Measurements from ENCODE around the gene TMEM26. TPM values are rescaled to one million over a fixed set of nuclear protein-coding genes. Genes with fewer than 3 reads are reported as not detected.

Gene TMEM26
- total and polyA plus RNA-seq, 2 of the 13 experiments (the other 11 are each of a cell fraction or from before 2014, with no cell fraction given): not detected

DNA sequence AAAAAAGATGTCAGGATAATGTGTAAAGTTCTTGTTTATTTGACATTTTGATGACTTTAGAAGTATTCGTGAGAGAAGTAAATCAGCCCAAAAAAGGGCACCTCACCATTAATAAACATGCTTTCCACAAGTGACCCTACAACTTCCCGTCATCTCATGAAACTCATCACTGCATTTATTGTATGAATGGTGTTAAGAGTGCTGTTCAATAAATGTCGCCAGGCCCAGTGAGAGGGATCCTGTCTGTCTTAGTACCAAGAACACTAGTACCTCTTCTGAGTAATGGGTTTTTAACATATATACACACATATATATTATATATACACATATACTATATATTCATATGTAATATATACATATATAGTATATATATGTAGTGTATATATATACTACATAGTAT is 61.9 kb downstream of the TMEM26 start:
- DNase-seq (ENCODE audit: low spot score): no peak
- ATAC-seq: no peak
- Histone ChIP-seq H3K4me3 (replicated peaks in 1 of 3; ENCODE audit: insufficient read depth in 1 of 3, low read depth in 2 of 3, low read length in 3 of 3) (no peak overlapping the region), H3K27me3 (ENCODE audit: control insufficient read depth in 1 of 2, insufficient read depth in 2 of 2, low read length in 2 of 2) (no peaks in the 10 kb centered on the region; a peak in 1 of 5 replicates), H3K9me3 (ENCODE audit: low read length) (no peaks in the 10 kb centered on the region), H2AFZ (ENCODE audit: low read length) (no peak overlapping the region), H3K4me1 (ENCODE audit: insufficient read depth, low read length) (no peaks in the 10 kb centered on the region), H3K9ac (ENCODE audit: insufficient read depth, low read depth, low read length) (no peak overlapping the region), H3K79me2 (ENCODE audit: insufficient read depth, low read length) (no peaks in the 10 kb centered on the region), H3K36me3 (replicated peaks in 1 of 2; ENCODE audit: control insufficient read depth in 1 of 2, insufficient read depth in 2 of 2, low read length in 2 of 2) (no peaks in the 10 kb centered on the region), H4K20me1 (ENCODE audit: insufficient read depth, low read length) (no peaks in the 10 kb centered on the region), H3K4me2 (ENCODE audit: low read depth, low read length) (no peak overlapping the region), H3K27ac (ENCODE audit: extremely low read length, insufficient read depth, low read length) (no peak overlapping the region)
- no TSS peak for BruUV-seq (replicated peaks)
- ChIA-PET POLR2A (no interaction called here), CTCF (ENCODE audit: low intra/inter-chr PET ratio, low total read pairs) (no interaction called here)
- FAIRE-seq: no peak
- intact Hi-C loops (cut with micrococcal nuclease; ENCODE audit: unreplicated experiment): no loop called here
- in situ Hi-C loops (cut with HindIII; ENCODE audit: extremely low pct_ligation_motif_present, low pct_unique_long_range_greater_than_20kb): no loop called here
- 38% methylated on average over 3 of the region's 3 CpGs for WGBS (ENCODE audit: low lambda C conversion rate)
- TF ChIP-seq KLF16 (CRISPR knock-in tag; IDR thresholded peaks at IDR 0.05): no peak
- TF ChIP-seq ZNF224 (CRISPR knock-in tag; IDR thresholded peaks at IDR 0.05): no peak
- no peak for TF ChIP-seq RAD51 (IDR thresholded peaks at IDR 0.05; ENCODE audit: borderline replicate concordance)
- TF ChIP-seq ZNF589 (CRISPR knock-in tag; conservative IDR thresholded peaks at IDR 0.05): no peak
- no peak for TF ChIP-seq ZNF274 (CRISPR knock-in tag; IDR thresholded peaks at IDR 0.05)
- no peak for TF ChIP-seq ZNF251 (CRISPR knock-in tag; IDR thresholded peaks at IDR 0.05)
- TF ChIP-seq CCAR2 (optimal IDR thresholded peaks at IDR 0.05; ENCODE audit: low read depth, low read length): no peak
- no peak for TF ChIP-seq NFIB (CRISPR knock-in tag; IDR thresholded peaks at IDR 0.05; ENCODE audit: borderline replicate concordance)

DNA sequence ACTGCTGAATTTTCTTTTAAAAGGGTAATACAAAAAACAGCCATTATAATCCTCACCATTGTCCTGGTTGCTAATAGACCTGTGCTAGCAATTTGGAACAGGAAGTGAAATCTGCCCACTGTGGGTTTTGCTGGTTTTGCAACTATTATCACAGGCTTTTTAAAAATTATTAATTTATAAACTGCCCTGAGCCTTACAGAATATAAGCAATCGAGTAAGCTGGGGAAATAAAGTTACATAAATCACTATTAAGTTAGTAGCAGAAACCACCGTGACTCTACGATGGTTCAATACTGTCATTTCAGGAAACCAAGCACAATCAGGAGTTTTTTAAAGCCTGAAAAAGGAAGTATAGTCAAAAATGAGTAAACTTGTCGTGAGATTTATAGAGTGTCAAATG is 62.3 kb downstream of the TMEM26 start:
- intact Hi-C loops (cut with micrococcal nuclease; ENCODE audit: unreplicated experiment) (no loop called here), in situ Hi-C loops (cut with HindIII; ENCODE audit: extremely low pct_ligation_motif_present, low pct_unique_long_range_greater_than_20kb) (no loop called here)
- no peak overlapping the region for H3K9ac ChIP-seq (ENCODE audit: insufficient read depth, low read depth, low read length)
- no peak overlapping the region for H2AFZ ChIP-seq (ENCODE audit: low read length)
- ChIA-PET POLR2A (no interaction called here), CTCF (ENCODE audit: low intra/inter-chr PET ratio, low total read pairs) (no interaction called here)
- 26% methylated on average over 4 of the region's 4 CpGs for WGBS (ENCODE audit: low lambda C conversion rate)
- no peaks in the 10 kb centered on the region for H3K36me3 ChIP-seq (replicated peaks in 1 of 2; ENCODE audit: control insufficient read depth in 1 of 2, insufficient read depth in 2 of 2, low read length in 2 of 2)
- BruUV-seq (replicated peaks): no TSS peak
- no peak for ATAC-seq
- no peaks in the 10 kb centered on the region for H3K27me3 ChIP-seq (ENCODE audit: control insufficient read depth in 1 of 2, insufficient read depth in 2 of 2, low read length in 2 of 2)
- H3K4me2 ChIP-seq (ENCODE audit: low read depth, low read length): no peak overlapping the region
- H3K79me2 ChIP-seq (ENCODE audit: insufficient read depth, low read length): no peaks in the 10 kb centered on the region
- no peaks in the 10 kb centered on the region for H3K9me3 ChIP-seq (ENCODE audit: low read length)
- no peaks in the 10 kb centered on the region for H3K4me1 ChIP-seq (ENCODE audit: insufficient read depth, low read length)
- no peak overlapping the region for H3K27ac ChIP-seq (ENCODE audit: extremely low read length, insufficient read depth, low read length)
- H3K4me3 ChIP-seq (replicated peaks in 1 of 3; ENCODE audit: insufficient read depth in 1 of 3, low read depth in 2 of 3, low read length in 3 of 3): no peak overlapping the region
- H4K20me1 ChIP-seq (ENCODE audit: insufficient read depth, low read length): no peaks in the 10 kb centered on the region
- DNase-seq (ENCODE audit: low spot score): no peak
- FAIRE-seq: no peak
- TF ChIP-seq ZNF550 (CRISPR knock-in tag; IDR thresholded peaks at IDR 0.05; ENCODE audit: borderline replicate concordance) (no peak), FOSL2 (CRISPR knock-in tag; IDR thresholded peaks at IDR 0.05) (no peak), ZNF510 (CRISPR knock-in tag; IDR thresholded peaks at IDR 0.05; ENCODE audit: low read depth) (no peak)
- TF ChIP-seq, protein P1, sequence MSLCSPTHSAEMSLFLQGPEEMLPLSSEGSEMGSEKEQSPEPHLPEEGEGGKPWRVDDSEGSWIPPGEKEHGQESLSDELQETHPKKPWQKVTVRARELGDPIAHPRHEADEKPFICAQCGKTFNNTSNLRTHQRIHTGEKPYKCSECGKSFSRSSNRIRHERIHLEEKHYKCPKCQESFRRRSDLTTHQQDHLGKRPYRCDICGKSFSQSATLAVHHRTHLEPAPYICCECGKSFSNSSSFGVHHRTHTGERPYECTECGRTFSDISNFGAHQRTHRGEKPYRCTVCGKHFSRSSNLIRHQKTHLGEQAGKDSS (CRISPR knock-in tag; IDR thresholded peaks at IDR 0.05; ENCODE audit: borderline replicate concordance, low read depth): no peak
- TF ChIP-seq, protein P2, sequence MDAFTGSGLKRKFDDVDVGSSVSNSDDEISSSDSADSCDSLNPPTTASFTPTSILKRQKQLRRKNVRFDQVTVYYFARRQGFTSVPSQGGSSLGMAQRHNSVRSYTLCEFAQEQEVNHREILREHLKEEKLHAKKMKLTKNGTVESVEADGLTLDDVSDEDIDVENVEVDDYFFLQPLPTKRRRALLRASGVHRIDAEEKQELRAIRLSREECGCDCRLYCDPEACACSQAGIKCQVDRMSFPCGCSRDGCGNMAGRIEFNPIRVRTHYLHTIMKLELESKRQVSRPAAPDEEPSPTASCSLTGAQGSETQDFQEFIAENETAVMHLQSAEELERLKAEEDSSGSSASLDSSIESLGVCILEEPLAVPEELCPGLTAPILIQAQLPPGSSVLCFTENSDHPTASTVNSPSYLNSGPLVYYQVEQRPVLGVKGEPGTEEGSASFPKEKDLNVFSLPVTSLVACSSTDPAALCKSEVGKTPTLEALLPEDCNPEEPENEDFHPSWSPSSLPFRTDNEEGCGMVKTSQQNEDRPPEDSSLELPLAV (CRISPR knock-in tag; conservative IDR thresholded peaks at IDR 0.05; ENCODE audit: low read depth): no peak
- TF ChIP-seq, protein P3, sequence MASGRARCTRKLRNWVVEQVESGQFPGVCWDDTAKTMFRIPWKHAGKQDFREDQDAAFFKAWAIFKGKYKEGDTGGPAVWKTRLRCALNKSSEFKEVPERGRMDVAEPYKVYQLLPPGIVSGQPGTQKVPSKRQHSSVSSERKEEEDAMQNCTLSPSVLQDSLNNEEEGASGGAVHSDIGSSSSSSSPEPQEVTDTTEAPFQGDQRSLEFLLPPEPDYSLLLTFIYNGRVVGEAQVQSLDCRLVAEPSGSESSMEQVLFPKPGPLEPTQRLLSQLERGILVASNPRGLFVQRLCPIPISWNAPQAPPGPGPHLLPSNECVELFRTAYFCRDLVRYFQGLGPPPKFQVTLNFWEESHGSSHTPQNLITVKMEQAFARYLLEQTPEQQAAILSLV (CRISPR knock-in tag; IDR thresholded peaks at IDR 0.05; ENCODE audit: borderline replicate concordance): no peak
